ENCODE data around the gene RAI1.
A peak's percentile ranks its signal among the peaks of the same experiment; 100 is the strongest.

The RAI1 gene

DNA sequence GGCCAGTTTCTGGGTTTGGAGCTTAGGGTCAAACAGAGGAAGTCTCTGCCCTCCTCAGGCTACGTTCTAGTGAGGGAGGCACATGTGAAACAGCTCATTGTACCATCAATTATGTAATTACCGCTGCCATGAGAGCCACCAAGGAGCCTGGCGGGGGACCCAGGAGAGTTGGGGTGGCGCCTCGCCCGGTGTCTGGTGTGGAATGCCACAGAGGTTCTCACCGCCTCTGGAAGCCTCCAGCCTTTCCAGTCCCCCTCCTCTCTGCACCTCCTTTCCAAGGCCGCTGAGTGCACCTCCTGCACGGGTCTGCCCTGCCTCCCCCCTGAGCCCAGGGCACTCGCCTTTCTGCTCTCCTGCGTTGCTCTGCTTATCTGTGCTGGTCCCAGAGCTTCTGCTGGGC lies 104.1 kb downstream of the RAI1 start:
- no peak for TF ChIP-seq CTCF (conservative IDR thresholded peaks at IDR 0.05; ENCODE audit: low read depth)

DNA sequence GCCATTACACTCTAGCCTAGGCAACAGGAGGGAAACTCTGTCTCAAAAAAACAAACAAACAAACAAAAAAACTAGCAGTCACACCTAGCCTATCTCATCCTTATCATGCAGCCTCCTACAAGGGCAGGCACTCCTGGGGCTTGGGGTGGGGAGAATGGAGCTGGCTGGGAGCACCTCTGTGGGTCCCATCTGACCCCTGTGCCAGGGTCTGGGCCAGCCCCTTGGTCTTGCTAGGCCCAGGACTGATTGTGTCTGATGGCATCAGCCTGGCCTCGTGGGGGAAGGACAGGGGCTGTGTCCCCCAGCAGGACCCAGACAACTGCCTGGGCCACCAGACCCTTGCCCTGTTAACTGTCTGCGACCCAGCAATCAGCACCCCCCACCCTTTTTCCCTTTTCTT lies 105.7 kb downstream of the RAI1 start:
- H3K27ac ChIP-seq, result peak overlapping the region; percentile 86
- POLR2A ChIA-PET (ENCODE audit: low non-redundant PET), result no interaction called here
- TF ChIP-seq CTCF (conservative IDR thresholded peaks at IDR 0.05; ENCODE audit: low read depth), result no peak
- no peak for DNase-seq (ENCODE audit: low spot score)
- CTCF ChIA-PET, result interaction anchor here (0.6 kb wide), 2 partner anchors 38 to 81 kb away, joined by 3 read pairs; no protein-coding TSS in a partner anchor

More for the DNA sequence above, 104.1 kb downstream of the RAI1 start:
- ChIA-PET POLR2A (ENCODE audit: low non-redundant PET) (no interaction called here), CTCF (interaction anchor here (0.6 kb wide), 1 partner anchor 11 kb away, joined by 4 read pairs; no protein-coding TSS in a partner anchor)
- no peak for DNase-seq (ENCODE audit: low spot score)
- H3K27ac ChIP-seq, result peak overlapping the region; percentile 86

- peak overlapping the region; percentile 86 for H3K27ac ChIP-seq
- ChIA-PET CTCF (interaction anchor here (0.6 kb wide), 1 partner anchor 17 kb away, joined by 4 read pairs; no protein-coding TSS in a partner anchor), POLR2A (ENCODE audit: low non-redundant PET) (no interaction called here)
- DNase-seq (ENCODE audit: low spot score), result no peak
- no peak for TF ChIP-seq CTCF (conservative IDR thresholded peaks at IDR 0.05; ENCODE audit: low read depth)
Observed at GRCh38 chr17:17787568-17787967, 106.3 kb downstream of the RAI1 start.

DNA sequence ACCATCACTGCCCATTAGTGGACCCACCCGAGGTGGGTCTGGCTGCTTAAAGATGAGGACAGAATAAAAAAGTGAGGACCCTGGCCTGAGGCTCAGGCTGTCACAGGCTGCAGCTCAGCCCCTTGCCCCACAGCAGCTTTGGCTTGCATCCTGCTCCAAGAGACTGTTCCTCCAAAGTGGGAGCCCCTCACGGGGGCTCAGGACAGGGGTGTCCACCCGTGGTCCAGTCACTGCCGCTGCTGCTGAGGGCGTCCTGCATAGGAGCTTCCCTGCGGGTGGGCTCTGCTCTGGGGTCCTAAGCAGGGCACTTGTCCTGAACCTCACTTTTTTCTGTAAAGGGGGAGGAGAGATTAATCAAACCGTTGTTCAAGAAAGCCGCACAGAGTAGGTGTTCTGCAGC lies 107.7 kb downstream of the RAI1 start:
- DNase-seq (ENCODE audit: low spot score), result no peak
- TF ChIP-seq CTCF (conservative IDR thresholded peaks at IDR 0.05; ENCODE audit: low read depth), result no peak
- ChIA-PET POLR2A (ENCODE audit: low non-redundant PET) (no interaction called here), CTCF (interaction anchor here (0.7 kb wide), 1 partner anchor 60 kb away, joined by 3 read pairs; no protein-coding TSS in a partner anchor)
- H3K27ac ChIP-seq, result peak overlapping the region; percentile 86

DNA sequence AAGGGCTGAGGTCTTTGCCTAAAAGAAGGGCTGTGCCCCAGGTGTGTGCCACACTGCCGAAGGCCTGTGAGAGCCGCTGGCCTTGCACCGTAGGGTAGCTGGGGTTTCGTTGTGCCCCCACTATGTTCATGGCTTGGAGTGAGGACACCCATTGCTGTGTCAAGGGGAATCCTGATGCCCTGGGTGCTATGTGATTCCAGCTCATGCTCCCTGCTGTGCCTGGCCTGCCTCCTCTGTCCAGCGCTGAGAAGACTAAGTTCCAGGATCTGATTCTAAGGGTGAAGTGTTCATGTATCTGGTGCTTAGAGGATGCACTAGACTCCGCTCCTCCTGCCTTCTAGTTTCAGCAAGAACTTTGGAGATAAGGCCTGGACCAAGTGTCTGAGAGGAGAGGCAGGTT lies 108.2 kb downstream of the RAI1 start:
- no peak for DNase-seq (ENCODE audit: low spot score)
- peak overlapping the region; percentile 86 for H3K27ac ChIP-seq
- ChIA-PET CTCF (interaction anchor here (0.6 to 0.7 kb wide), 2 partner anchors 23 to 60 kb away, joined by 3 to 4 read pairs; no protein-coding TSS in a partner anchor), POLR2A (ENCODE audit: low non-redundant PET) (no interaction called here)
- no peak for TF ChIP-seq CTCF (conservative IDR thresholded peaks at IDR 0.05; ENCODE audit: low read depth)

DNA sequence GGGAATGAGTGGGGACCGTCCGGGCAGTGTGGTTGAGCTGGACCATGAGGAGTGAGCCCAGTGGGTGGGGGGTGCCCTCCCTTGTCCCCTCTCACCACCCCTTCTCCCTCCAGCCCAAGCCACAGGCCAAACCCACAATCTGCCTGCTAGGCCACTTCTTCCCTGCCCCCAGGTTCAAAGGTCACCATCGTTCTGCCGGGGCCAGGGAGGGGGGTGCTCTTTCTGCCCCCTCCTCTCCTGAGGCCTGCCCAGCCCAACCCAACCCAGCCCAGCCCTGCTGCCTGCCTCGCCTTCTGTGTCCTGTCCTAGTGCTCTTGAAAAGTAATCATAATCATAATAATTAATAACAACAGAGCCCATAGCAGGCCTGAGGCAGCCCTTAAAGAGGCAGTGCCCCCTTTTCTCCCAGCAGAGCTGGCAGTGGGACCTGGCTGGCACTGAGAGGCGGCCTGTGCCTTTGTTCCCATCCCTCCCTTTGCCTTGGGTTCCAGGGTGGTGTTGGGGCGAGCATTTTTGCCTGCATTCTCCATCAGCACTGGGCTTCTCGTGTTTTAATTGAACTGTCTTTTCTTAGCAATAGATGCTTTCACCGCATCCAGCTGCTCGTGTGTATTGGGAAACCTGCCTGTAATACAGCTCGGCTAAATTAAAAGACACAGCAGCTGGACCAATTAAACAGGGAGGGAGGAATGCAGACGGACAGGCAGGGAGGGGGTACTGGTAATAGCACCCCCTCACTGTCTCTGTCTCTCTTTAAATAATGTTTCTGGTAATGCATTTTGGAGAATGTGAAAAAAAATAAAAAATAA lies 108.8 kb downstream of the RAI1 start:
- no peak for DNase-seq (ENCODE audit: low spot score)
- CTCF ChIA-PET, result interaction anchor here (0.6 to 0.7 kb wide), 3 partner anchors 22 to 61 kb away, joined by 3 to 4 read pairs (median 3); no protein-coding TSS in a partner anchor
- no peak for TF ChIP-seq CTCF (conservative IDR thresholded peaks at IDR 0.05; ENCODE audit: low read depth)
- peak overlapping the region; percentile 86 for H3K27ac ChIP-seq
- POLR2A ChIA-PET (ENCODE audit: low non-redundant PET), result interaction anchor here (0.7 kb wide), 1 partner anchor 30 kb away, joined by 6 read pairs; no protein-coding TSS in a partner anchor
